ENCODE data around the gene GRAMD1A. TPM values are rescaled to one million over a fixed set of nuclear protein-coding genes. Genes with fewer than 3 reads are reported as not detected.

Gene GRAMD1A
- total RNA-seq, 1 donor from 2014 or later = 26.2 TPM

GRCh38 chr19:35015270-35015953, 15.3 kb downstream of the GRAMD1A start:
- Histone ChIP-seq H3K4me3 (no peak overlapping the region), H3K27ac (replicated peaks) (no peak overlapping the region), H3K27me3 (ENCODE audit: low read depth) (no peaks in the 10 kb centered on the region), H3K9me3 (replicated peaks) (no peaks in the 10 kb centered on the region), H3K4me1 (peaks cover 26% of the 10 kb centered on the region), H3K36me3 (peaks cover 81% of the 10 kb centered on the region)
- intact Hi-C loops (cut with micrococcal nuclease) = no loop called here
- no peak for TF ChIP-seq CTCF (IDR thresholded peaks at IDR 0.05; ENCODE audit: borderline replicate concordance)
- no peak for DNase-seq

GRCh38 chr19:35015954-35016351, 15.8 kb downstream of the GRAMD1A start:
- Histone ChIP-seq H3K27me3 (ENCODE audit: low read depth) (no peaks in the 10 kb centered on the region), H3K36me3 (peaks cover 81% of the 10 kb centered on the region), H3K9me3 (replicated peaks) (no peaks in the 10 kb centered on the region), H3K4me3 (no peak overlapping the region), H3K4me1 (peaks cover 26% of the 10 kb centered on the region), H3K27ac (replicated peaks) (no peak overlapping the region)
- no peak for DNase-seq
- TF ChIP-seq CTCF (IDR thresholded peaks at IDR 0.05; ENCODE audit: borderline replicate concordance) = no peak
- intact Hi-C loops (cut with micrococcal nuclease) = no loop called here

GRCh38 chr19:35017507-35017906, 17.4 kb downstream of the GRAMD1A start:
- H3K4me1 ChIP-seq = peaks cover 18% of the 10 kb centered on the region
- no peak for TF ChIP-seq CTCF (IDR thresholded peaks at IDR 0.05; ENCODE audit: borderline replicate concordance)
- peaks cover 86% of the 10 kb centered on the region for H3K36me3 ChIP-seq
- no peak overlapping the region for H3K27ac ChIP-seq (replicated peaks)
- H3K4me3 ChIP-seq = no peak overlapping the region
- DNase-seq = no peak
- H3K9me3 ChIP-seq (replicated peaks) = no peaks in the 10 kb centered on the region
- no peaks in the 10 kb centered on the region for H3K27me3 ChIP-seq (ENCODE audit: low read depth)
- intact Hi-C loops (cut with micrococcal nuclease) = no loop called here

DNA sequence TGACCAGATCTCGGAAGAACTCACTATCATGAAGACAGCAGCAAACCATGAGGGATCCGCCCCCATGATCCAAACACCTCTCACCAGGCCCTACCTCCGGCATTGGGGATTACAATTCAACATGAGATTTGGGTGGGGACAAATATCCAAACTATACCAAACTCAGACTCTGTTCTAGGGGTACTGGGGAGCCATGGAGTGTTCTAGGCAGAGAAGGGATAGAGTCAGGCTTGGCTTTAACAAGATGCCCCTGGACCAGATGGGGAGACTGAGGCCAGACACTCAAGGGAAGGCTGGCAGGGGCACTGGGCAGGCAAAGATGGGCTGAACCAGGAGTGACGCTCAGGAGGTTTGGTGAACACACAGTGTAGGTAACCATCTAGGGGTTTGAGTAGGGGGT, 18.3 kb downstream of the GRAMD1A start:
- intact Hi-C loops (cut with micrococcal nuclease) = no loop called here
- no peak for TF ChIP-seq CTCF (IDR thresholded peaks at IDR 0.05; ENCODE audit: borderline replicate concordance)
- no peaks in the 10 kb centered on the region for H3K9me3 ChIP-seq (replicated peaks)
- H3K27me3 ChIP-seq (ENCODE audit: low read depth) = no peaks in the 10 kb centered on the region
- no peak overlapping the region for H3K27ac ChIP-seq (replicated peaks)
- no peak for DNase-seq
- peaks cover 95% of the 10 kb centered on the region for H3K36me3 ChIP-seq
- no peak overlapping the region for H3K4me3 ChIP-seq
- H3K4me1 ChIP-seq = peaks cover 9% of the 10 kb centered on the region

DNA sequence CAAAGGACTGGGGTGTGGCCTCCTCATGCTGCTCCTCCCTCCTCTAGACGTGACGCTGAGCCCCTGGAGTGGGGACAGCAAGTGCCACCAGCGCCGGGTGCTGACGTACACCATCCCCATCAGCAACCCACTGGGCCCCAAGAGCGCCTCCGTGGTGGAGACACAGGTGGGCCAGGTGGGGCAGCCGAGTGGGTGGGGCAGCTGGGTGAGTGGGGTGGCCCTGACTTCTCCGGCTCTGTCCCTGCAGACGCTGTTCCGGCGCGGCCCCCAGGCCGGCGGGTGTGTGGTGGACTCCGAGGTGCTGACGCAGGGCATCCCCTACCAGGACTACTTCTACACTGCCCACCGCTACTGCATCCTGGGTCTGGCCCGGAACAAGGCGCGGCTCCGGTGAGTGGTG, 19.0 kb downstream of the GRAMD1A start:
- Histone ChIP-seq H3K4me3 (no peak overlapping the region), H3K9me3 (replicated peaks) (no peaks in the 10 kb centered on the region), H3K27me3 (ENCODE audit: low read depth) (no peaks in the 10 kb centered on the region), H3K27ac (replicated peaks) (no peak overlapping the region), H3K4me1 (peaks cover 7% of the 10 kb centered on the region), H3K36me3 (peaks cover 96% of the 10 kb centered on the region)
- DNase-seq = no peak
- TF ChIP-seq CTCF (IDR thresholded peaks at IDR 0.05; ENCODE audit: borderline replicate concordance) = no peak
- intact Hi-C loops (cut with micrococcal nuclease) = no loop called here

Measured in left ventricle myocardium inferior (tissue), 1 donor.